ENCODE measurements around the gene MAP4K3.
A peak's percentile ranks its signal among the peaks of the same experiment; 100 is the strongest.

The MAP4K3 gene

GRCh38 chr2:39443009-39443408 lies 5.9 kb upstream of the MAP4K3 start:
- no peak for DNase-seq

- peak; percentile 9 for DNase-seq
Observed at GRCh38 chr2:39437522-39438296, 624 bp upstream of the MAP4K3 start.

- DNase-seq = no peak
Observed at GRCh38 chr2:39435741-39436591, 1.1 kb downstream of the MAP4K3 start.

- DNase-seq = no peak
Observed at GRCh38 chr2:39435234-39435633, 1.9 kb downstream of the MAP4K3 start.

GRCh38 chr2:39434233-39434897 lies 2.7 kb downstream of the MAP4K3 start:
- DNase-seq = no peak

GRCh38 chr2:39433586-39434195 lies 3.4 kb downstream of the MAP4K3 start:
- DNase-seq = no peak

- DNase-seq = no peak
Observed at GRCh38 chr2:39432701-39433100, 4.4 kb downstream of the MAP4K3 start.

GRCh38 chr2:39431592-39432316 lies 5.3 kb downstream of the MAP4K3 start:
- no peak for DNase-seq

GRCh38 chr2:39429746-39430145 lies 7.3 kb downstream of the MAP4K3 start:
- no peak for DNase-seq

GRCh38 chr2:39424951-39425350 lies 12.1 kb downstream of the MAP4K3 start:
- no peak for DNase-seq

- DNase-seq = no peak
Observed at GRCh38 chr2:39422700-39423099, 14.4 kb downstream of the MAP4K3 start.

- DNase-seq = no peak
Observed at GRCh38 chr2:39421354-39421753, 15.7 kb downstream of the MAP4K3 start.

- no peak for DNase-seq
Observed at GRCh38 chr2:39419282-39420223, 17.5 kb downstream of the MAP4K3 start.

GRCh38 chr2:39418491-39418890 lies 18.6 kb downstream of the MAP4K3 start:
- no peak for DNase-seq

GRCh38 chr2:39416140-39416539 lies 20.9 kb downstream of the MAP4K3 start:
- no peak for DNase-seq

GRCh38 chr2:39413063-39413737 lies 23.9 kb downstream of the MAP4K3 start:
- DNase-seq = no peak

- DNase-seq = no peak
Observed at GRCh38 chr2:39411181-39411944, 25.7 kb downstream of the MAP4K3 start.

GRCh38 chr2:39409697-39410389 lies 27.2 kb downstream of the MAP4K3 start:
- DNase-seq = no peak
